COLO668 (cell line): ENCODE results near the gene ACVR2A.

Experiments used
- DNase-seq: peaks from one replicate; lab custom pipeline; 2025; ENCODE audit not compliant: unreplicated experiment; lab: John Stamatoyannopoulos, UW

Gene ACVR2A

DNA sequence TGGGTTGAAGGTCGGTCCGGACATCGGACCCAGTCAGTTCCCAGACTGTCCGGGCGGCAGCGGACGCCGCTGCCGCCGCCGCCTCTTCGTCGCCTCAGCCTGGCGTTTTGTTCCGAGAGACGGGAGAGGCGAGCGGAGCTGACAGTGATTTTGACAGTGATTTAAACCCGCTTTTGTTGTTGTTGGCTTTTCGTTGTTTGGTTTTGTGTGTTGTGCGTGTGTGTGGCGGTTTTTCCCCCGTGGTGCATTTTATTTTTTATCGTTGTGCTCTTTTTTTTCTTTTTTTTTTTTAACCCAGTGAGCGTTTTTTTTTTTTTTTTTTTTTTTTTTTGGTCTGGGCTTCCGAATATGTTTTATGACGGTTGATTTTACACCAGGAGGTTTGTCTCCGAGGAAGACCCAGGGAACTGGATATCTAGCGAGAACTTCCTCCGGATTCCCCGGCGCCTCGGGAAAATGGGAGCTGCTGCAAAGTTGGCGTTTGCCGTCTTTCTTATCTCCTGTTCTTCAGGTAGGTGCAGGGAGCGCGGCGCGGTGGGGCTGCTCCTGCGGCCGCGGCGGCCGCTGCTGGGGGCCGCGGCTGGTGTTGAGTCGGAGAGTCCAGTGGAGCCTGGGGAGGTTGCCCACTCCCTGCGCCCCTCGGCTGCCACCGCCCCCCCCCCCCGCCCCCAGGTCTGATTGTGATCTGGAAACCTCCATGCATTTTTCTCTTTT, at the start of gene ACVR2A:
ACVR2A (plus strand) TSS at position 333 of the 714 bp plus-strand sequence; CDS start at position 457, 124 bp downstream.
- peak; percentile 79 for DNase-seq

DNA sequence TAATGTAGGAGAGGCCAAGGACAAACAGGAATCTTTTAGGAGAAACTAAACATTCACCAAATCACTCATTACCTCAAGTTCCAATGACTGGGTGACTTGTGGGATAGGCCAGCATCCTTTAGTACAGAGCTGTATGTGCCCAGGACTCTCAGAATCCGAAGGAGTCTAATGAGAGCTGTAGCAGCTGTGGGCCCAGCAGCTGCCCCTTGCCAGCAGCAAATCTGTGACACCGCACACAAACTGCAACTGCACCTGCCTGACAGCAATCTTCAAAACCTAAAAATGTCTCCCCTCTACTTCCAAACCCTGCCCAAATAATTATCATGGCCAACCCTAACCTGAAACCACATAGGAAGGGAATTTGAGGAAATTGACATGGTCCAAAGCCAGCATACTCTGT, 44.5 kb upstream of the ACVR2A start:
- no peak for DNase-seq

DNA sequence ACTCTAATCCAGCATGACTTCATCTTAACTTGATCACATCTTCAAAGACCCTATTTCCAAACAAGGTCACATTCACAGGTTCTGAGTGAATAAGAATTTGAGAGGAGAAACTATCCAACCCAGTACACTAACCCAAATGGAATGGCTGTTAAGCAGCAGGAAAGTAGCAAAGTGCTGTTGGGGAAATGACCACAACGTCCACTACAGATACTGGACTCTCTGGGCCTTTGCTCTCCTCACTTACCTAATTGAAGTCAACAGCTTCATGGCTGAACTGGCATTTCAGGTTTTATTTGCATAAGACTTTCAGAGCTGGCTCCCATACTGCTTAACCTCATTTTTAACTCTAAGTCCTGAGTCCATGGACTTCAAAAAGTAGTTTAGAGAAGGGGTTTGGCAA, 38.0 kb upstream of the ACVR2A start:
- DNase-seq = no peak

DNA sequence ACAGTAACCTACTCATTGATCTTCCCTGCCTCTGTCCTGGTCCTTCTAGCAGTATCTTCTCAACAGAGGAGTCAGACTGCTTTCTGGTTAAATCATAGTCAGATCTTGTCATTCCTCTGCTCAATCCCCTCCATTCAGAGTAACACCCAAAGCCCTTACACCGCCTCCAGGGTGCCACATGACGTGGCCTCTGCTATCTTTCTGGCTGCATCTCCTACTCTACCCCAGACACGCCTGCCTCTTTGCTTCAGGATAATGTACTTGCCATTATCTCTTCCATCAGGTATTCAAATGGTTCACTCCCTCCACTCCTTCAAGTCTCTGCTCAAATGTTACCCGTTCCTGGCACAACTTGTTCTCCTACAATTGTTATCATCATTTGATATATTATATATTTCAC, 36.3 kb upstream of the ACVR2A start:
- no peak for DNase-seq

DNA sequence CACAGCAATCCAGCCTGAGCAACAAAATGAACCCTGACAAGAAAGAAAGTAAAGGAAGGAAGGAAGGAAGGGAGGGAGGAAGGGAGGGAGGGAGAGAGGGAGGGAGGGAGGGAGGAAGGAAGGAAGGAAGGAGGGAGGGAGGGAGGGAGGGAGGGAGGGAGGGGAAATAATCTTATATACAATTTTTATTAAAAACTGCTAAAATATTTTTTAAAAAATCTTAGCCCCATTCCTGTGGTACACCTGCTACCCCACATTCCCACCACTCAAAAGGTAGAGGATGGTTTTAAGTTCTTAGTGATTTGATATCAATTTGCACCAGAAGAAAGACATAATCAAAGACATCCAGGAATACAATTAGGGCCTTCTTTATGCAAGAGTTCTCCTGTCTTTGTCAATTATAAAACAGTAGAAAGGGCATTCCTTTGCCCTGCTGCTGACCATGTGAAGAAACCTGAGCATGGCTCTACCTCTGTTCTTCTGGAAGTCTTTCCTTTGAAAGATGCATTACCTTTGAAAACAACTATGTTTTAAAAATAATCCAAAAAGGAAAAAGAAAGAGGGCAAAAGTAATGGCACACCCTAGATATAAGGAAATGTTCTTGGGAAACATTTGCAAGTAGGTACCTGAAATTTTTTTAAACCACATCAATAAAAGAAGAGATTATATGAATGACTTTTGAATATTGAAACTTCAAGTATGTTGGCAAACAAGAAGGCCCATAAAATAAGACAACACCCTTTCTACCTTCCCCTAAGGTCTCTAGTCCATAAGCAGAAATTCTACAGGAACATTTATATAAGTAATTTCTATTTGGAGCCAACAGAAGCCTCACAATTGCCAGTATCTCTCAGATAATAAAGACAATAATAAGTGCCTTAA, 33.7 kb upstream of the ACVR2A start:
- DNase-seq = no peak

DNA sequence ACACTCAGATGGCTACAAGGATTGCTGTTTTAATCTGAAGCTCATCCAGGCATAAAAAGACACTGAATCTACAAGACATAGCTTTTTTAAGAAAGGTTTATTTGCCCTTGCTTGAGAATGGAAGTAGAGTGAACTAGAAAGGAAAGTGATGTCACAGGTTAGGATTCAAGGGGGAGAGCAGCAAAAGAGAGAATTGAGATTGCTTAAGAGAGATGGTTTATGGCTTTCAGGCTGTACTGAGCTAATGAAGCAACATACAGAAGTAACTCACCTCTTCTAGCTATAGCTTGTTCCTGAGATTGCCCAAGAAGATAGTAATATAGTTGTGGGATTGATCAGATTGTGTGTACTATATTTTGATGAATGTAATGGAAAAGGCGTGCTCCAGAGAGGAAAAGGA, 26.1 kb upstream of the ACVR2A start:
- DNase-seq = no peak

- no peak for DNase-seq
Observed at GRCh38 chr2:147824620-147825019, 20.2 kb upstream of the ACVR2A start.

DNA sequence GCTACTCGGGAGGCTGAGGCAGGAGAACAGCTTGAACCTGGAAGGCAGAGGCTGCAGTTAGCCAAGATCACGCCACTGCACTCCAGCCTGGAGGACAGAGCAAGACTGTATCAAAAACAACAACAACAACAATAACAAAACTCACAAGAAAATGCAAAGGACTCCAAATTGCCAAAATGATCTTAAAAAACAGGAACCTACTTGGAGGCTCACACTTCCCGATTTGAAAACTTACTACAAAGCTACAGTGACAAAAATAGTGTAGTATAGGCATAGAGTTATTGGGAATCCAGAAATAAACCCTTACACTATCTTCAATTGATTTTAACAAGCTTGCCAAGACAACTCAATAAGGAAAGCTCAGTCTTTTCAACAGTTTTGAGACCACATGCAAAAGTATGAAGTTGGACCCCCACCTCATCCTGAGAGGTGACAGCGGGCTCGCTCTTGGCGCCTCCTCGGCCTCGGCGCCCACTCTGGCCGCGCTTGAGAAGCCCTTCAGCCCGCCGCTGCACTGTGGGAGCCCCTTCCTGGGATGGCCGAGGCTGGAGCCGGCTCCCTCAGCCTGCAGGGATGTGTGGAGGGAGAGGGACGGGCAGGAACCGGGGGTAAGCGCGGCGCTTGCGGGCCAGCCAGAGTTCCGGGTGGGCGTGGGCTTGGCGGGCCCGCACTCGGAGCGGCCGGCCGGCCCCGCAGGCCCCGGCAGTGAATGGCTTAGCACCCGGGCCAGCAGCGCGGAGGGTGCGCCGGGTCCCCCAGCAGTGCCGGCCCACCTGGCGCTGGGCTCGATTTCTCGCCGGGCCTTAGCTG, 18.3 kb upstream of the ACVR2A start:
- DNase-seq = no peak

GRCh38 chr2:147827088-147827375, 17.8 kb upstream of the ACVR2A start:
- no peak for DNase-seq

GRCh38 chr2:147829106-147829505, 15.7 kb upstream of the ACVR2A start:
- DNase-seq = no peak

DNA sequence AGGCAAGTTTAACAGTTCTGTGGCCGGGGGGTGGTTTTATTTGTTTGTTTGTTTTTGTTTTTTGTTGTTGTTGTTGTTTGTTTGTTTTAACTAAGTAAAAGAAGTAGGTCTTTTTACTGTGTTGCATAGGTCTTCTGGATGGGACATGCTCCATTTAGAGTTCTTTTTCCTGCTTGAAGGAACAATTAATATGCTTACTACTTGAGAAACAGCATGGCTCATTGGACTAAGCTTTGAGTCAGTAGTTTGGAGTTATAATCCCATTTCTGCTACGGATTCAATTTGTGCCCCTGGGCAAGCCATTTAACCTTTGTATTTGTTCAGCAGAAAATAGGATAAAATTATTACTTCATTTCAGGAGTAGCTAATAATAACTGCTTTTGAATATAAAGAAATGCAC, 8.7 kb upstream of the ACVR2A start:
- DNase-seq = no peak

GRCh38 chr2:147843391-147843863, 1.4 kb upstream of the ACVR2A start:
- DNase-seq = no peak

DNA sequence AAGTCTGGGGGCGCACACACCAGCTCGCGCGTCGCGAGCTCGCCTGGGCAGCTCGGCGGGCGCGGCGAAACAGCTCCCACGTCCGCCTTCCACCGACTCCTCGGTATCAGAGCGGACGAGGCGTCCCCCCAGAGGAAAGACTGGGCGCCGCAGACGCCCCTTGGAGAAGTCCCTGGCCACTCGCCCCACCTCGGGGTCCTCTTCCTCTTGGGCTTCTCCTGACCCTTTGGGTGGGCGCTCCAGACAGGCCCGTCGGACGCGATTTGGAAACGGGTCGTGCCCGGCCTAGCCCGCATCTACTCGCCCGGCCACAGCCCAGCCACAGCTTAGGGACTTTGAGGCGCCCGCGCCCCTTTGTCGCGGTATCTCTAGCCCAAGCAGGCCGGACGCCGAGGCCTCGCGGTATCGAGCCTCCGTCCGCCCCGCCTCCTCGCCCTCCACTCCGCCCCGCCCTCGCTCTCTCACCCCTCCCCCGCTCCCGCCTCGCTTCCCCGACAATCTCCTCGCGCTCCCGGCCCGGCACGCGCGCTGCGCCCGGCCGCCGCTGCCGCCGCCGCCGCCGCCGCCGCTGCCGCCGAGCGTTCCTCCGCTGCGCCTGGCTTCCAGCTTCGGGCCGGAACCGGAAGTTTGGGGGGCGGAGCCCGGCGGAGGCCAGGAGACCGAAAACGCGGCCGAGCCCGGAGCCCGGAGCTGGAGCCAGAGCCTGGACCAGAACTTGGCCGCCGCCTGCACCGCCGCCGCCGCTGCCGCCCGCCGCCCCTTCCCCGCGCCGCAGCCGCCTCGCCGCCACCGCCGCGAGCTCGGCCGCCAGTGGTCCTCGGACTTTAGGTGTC, 749 bp upstream of the ACVR2A start:
- peak; percentile 94 for DNase-seq

GRCh38 chr2:147845411-147845971, 662 bp downstream of the ACVR2A start:
- DNase-seq = no peak

GRCh38 chr2:147846412-147847081, 1.7 kb downstream of the ACVR2A start:
- DNase-seq = no peak

- no peak for DNase-seq
Observed at GRCh38 chr2:147847746-147848391, 3.0 kb downstream of the ACVR2A start.

GRCh38 chr2:147850838-147851237, 6.0 kb downstream of the ACVR2A start:
- DNase-seq = no peak

DNA sequence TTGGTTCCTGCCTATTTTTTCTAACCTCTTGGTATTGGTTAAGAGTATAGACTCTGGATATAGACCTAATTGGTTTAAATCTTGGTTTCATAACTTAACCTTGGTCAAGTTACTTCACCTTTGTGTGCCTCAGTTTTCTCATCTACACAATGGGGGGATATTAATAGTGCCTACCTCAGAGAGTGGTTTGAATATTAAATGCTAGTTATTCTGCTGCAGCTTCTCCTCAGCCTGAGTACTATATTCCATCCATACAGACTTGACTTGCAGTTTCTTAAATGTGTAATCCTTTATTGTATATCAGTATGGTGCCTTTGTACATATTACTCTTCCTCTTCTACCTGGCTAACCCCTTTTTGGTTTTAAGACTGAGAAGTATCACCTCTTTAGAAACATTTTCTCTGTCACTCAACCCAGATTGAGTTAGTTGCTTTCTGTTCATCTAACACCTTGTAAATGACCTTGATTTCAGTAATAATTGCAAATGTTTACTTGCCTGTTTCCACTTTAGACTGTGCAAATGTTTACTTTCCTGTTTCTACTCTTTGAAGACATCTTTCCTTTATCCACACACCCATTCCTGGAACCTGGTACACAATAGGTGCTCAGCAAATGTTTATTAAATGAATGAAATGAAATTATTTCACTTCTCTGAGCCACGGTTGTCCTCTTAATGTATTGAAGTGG, 6.6 kb downstream of the ACVR2A start:
- DNase-seq = no peak
